SKM-1 (cell line): ENCODE measurements around the gene MTCL1.

Experiments
- DNase-seq: peaks from one replicate; lab custom pipeline; 2025; ENCODE audit not compliant: unreplicated experiment; lab: John Stamatoyannopoulos, UW

The MTCL1 gene

GRCh38 chr18:8709248-8710059 is 4.1 kb downstream of the MTCL1 start:
- no peak for DNase-seq

- no peak for DNase-seq
Observed at GRCh38 chr18:8711736-8712135, 6.4 kb downstream of the MTCL1 start.

GRCh38 chr18:8713691-8714090 is 8.3 kb downstream of the MTCL1 start:
- DNase-seq: no peak

GRCh38 chr18:8715599-8715998 is 10.2 kb downstream of the MTCL1 start:
- no peak for DNase-seq

GRCh38 chr18:8717011-8717770 is 11.8 kb downstream of the MTCL1 start:
- no peak for DNase-seq

GRCh38 chr18:8718401-8718913 is 13.1 kb downstream of the MTCL1 start:
- DNase-seq: no peak

- DNase-seq: no peak
Observed at GRCh38 chr18:8719192-8719591, 13.8 kb downstream of the MTCL1 start.

GRCh38 chr18:8720141-8720540 is 14.8 kb downstream of the MTCL1 start:
- no peak for DNase-seq

GRCh38 chr18:8721094-8721669 is 15.8 kb downstream of the MTCL1 start:
- DNase-seq: no peak

GRCh38 chr18:8721716-8722115 is 16.4 kb downstream of the MTCL1 start:
- DNase-seq: no peak

- DNase-seq: no peak
Observed at GRCh38 chr18:8722946-8723820, 17.8 kb downstream of the MTCL1 start.

- DNase-seq: no peak
Observed at GRCh38 chr18:8724452-8724851, 19.1 kb downstream of the MTCL1 start.

GRCh38 chr18:8726281-8726680 is 20.9 kb downstream of the MTCL1 start:
- no peak for DNase-seq

GRCh38 chr18:8726963-8727705 is 21.8 kb downstream of the MTCL1 start:
- DNase-seq: no peak

GRCh38 chr18:8730080-8730827 is 24.9 kb downstream of the MTCL1 start:
- DNase-seq: no peak

GRCh38 chr18:8732442-8733360 is 27.3 kb downstream of the MTCL1 start:
- DNase-seq: no peak

GRCh38 chr18:8734496-8734895 is 29.1 kb downstream of the MTCL1 start:
- DNase-seq: no peak

- no peak for DNase-seq
Observed at GRCh38 chr18:8735274-8735673, 29.9 kb downstream of the MTCL1 start.
